ENCODE measurements around the gene NPAS3. TPM values are rescaled to one million over a fixed set of nuclear protein-coding genes. Genes with fewer than 3 reads are reported as not detected.

Gene NPAS3
- total RNA-seq, 2 experiments from 2014 or later: not detected

DNA sequence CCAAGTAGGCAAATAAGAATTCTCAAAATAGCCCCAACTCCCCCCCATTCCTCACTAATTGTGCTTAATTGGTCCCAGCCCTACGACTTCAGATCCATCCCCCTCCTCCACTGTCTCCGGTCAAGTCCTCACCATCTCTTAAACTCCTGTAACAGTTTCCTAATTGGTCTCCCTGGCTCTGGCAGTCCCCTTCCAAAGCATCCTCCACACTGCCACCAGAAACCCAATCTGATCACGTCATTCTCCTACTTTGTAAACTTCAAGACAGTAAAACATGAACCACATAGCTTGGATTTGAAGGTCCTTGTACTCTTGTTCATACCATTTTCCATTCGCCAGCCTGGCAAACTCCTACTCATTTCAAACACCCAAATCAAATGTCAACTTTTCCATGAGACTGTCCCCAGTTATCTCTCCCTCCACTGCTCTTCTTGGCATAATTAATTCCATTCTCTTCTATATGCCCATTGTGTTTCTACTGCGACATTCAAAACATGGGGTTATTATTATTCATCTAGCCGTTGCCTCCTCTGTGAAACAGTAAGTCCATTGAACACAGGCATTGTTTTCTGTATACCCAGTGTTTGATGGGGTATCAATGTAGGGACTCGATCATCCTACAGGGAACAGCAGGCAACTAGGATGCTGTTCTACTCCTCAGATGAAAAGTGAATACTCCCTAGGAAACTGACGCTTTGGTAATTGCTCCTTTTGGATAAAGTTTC, 907.6 kb downstream of the NPAS3 start:
- Histone ChIP-seq H3K4me1 (ENCODE audit: insufficient read depth, low read length, poor library complexity, severe bottlenecking) (no peaks in the 10 kb centered on the region), H2AFZ (ENCODE audit: low read length) (no peak overlapping the region), H3K27ac (ENCODE audit: low read depth, low read length, poor library complexity, severe bottlenecking) (no peak overlapping the region), H3K79me2 (ENCODE audit: insufficient read depth, low read depth, low read length) (no peaks in the 10 kb centered on the region), H3K9me2 (ENCODE audit: insufficient read depth, low read length) (no peaks in the 10 kb centered on the region), H3K9me3 (ENCODE audit: low read length) (no peaks in the 10 kb centered on the region), H3K4me3 (ENCODE audit: low read depth, low read length, poor library complexity, severe bottlenecking) (no peak overlapping the region), H3K4me2 (ENCODE audit: low read length) (no peak overlapping the region), H3K36me3 (ENCODE audit: insufficient read depth, low read length) (no peaks in the 10 kb centered on the region), H4K20me1 (ENCODE audit: insufficient read depth, low read length) (no peaks in the 10 kb centered on the region)
- intact Hi-C loops (cut with micrococcal nuclease; ENCODE audit: unreplicated experiment): loop anchor here (10.0 kb wide), 2 partner anchors 379 to 459 kb away; no protein-coding TSS in a partner anchor
- no peak for TF ChIP-seq EZH2phosphoT487 (IDR thresholded peaks at IDR 0.05; ENCODE audit: borderline replicate concordance, low read depth, low read length)
- TF ChIP-seq, protein P1, sequence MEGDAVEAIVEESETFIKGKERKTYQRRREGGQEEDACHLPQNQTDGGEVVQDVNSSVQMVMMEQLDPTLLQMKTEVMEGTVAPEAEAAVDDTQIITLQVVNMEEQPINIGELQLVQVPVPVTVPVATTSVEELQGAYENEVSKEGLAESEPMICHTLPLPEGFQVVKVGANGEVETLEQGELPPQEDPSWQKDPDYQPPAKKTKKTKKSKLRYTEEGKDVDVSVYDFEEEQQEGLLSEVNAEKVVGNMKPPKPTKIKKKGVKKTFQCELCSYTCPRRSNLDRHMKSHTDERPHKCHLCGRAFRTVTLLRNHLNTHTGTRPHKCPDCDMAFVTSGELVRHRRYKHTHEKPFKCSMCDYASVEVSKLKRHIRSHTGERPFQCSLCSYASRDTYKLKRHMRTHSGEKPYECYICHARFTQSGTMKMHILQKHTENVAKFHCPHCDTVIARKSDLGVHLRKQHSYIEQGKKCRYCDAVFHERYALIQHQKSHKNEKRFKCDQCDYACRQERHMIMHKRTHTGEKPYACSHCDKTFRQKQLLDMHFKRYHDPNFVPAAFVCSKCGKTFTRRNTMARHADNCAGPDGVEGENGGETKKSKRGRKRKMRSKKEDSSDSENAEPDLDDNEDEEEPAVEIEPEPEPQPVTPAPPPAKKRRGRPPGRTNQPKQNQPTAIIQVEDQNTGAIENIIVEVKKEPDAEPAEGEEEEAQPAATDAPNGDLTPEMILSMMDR (conservative IDR thresholded peaks at IDR 0.05; ENCODE audit: low read length): no peak
- ChIA-PET CTCF (ENCODE audit: unreplicated experiment) (no interaction called here), POLR2A (no interaction called here)
- no TSS peak for BruUV-seq (replicated peaks)
- DNase-seq (ENCODE audit: low spot score): no peak

DNA sequence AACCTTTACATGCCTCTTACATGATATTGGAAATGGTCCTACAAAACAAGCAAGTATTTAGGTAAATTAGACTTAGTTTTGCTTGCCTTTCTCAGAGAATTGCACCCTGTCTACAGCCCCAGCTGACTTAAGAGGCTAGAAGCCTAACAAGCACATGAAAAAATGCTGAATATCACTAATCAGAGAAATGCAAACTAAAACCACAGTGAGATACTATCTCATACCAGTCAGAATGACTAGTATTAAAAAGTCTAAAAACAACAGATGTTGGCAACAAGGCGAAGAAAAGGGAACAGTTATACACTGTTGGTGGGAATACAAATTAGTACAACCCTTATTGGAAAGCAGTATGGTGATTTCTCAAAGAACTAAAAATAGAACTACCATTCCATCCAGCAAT, 908.4 kb downstream of the NPAS3 start:
- H3K27ac ChIP-seq (ENCODE audit: low read depth, low read length, poor library complexity, severe bottlenecking): no peak overlapping the region
- H3K4me1 ChIP-seq (ENCODE audit: insufficient read depth, low read length, poor library complexity, severe bottlenecking): no peaks in the 10 kb centered on the region
- no peak overlapping the region for H3K4me3 ChIP-seq (ENCODE audit: low read depth, low read length, poor library complexity, severe bottlenecking)
- BruUV-seq (replicated peaks): no TSS peak
- H3K36me3 ChIP-seq (ENCODE audit: insufficient read depth, low read length): no peaks in the 10 kb centered on the region
- DNase-seq (ENCODE audit: low spot score): no peak
- intact Hi-C loops (cut with micrococcal nuclease; ENCODE audit: unreplicated experiment): loop anchor here (10.0 kb wide), 2 partner anchors 378 to 458 kb away; no protein-coding TSS in a partner anchor
- ChIA-PET CTCF (ENCODE audit: unreplicated experiment) (no interaction called here), POLR2A (no interaction called here)
- H3K79me2 ChIP-seq (ENCODE audit: insufficient read depth, low read depth, low read length): no peaks in the 10 kb centered on the region
- H3K9me2 ChIP-seq (ENCODE audit: insufficient read depth, low read length): no peaks in the 10 kb centered on the region
- no peak overlapping the region for H2AFZ ChIP-seq (ENCODE audit: low read length)
- no peaks in the 10 kb centered on the region for H3K9me3 ChIP-seq (ENCODE audit: low read length)
- H3K4me2 ChIP-seq (ENCODE audit: low read length): no peak overlapping the region
- no peak for TF ChIP-seq EZH2phosphoT487 (IDR thresholded peaks at IDR 0.05; ENCODE audit: borderline replicate concordance, low read depth, low read length)
- TF ChIP-seq, protein P1 (conservative IDR thresholded peaks at IDR 0.05; ENCODE audit: low read length): no peak
- no peaks in the 10 kb centered on the region for H4K20me1 ChIP-seq (ENCODE audit: insufficient read depth, low read length)

DNA sequence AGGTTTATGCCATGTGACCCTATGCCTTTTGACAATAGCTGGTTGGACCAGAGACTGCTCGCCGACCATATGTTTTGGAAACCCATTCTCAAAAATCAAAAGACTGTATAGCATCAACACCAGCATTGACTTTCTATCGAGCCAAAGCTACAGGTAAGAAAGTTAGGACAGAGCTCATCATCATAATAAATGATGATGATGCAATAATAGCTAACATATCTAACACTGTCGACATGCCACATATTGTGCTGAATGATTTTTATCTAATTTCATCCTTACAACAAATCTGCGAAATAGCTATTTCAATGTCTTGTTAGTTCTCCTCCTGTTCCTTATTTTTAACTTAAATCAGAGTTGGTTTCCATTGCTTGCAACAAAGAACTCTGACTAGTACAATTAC, 909.3 kb downstream of the NPAS3 start:
- Histone ChIP-seq H2AFZ (ENCODE audit: low read length) (no peak overlapping the region), H3K4me3 (ENCODE audit: low read depth, low read length, poor library complexity, severe bottlenecking) (no peak overlapping the region), H3K4me1 (ENCODE audit: insufficient read depth, low read length, poor library complexity, severe bottlenecking) (no peaks in the 10 kb centered on the region), H3K4me2 (ENCODE audit: low read length) (no peak overlapping the region), H3K9me3 (ENCODE audit: low read length) (no peaks in the 10 kb centered on the region), H3K36me3 (ENCODE audit: insufficient read depth, low read length) (no peaks in the 10 kb centered on the region), H3K27ac (ENCODE audit: low read depth, low read length, poor library complexity, severe bottlenecking) (no peak overlapping the region), H3K79me2 (ENCODE audit: insufficient read depth, low read depth, low read length) (no peaks in the 10 kb centered on the region), H4K20me1 (ENCODE audit: insufficient read depth, low read length) (no peaks in the 10 kb centered on the region), H3K9me2 (ENCODE audit: insufficient read depth, low read length) (no peaks in the 10 kb centered on the region)
- no peak for DNase-seq (ENCODE audit: low spot score)
- no TSS peak for BruUV-seq (replicated peaks)
- ChIA-PET CTCF (ENCODE audit: unreplicated experiment) (no interaction called here), POLR2A (interaction anchor here (0.9 kb wide), 1 partner anchor 28 kb away, joined by 3 read pairs; no protein-coding TSS in a partner anchor)
- intact Hi-C loops (cut with micrococcal nuclease; ENCODE audit: unreplicated experiment): loop anchor here (10.0 kb wide), 2 partner anchors 377 to 457 kb away; no protein-coding TSS in a partner anchor
- TF ChIP-seq, protein P1 (conservative IDR thresholded peaks at IDR 0.05; ENCODE audit: low read length): no peak
- no peak for TF ChIP-seq EZH2phosphoT487 (IDR thresholded peaks at IDR 0.05; ENCODE audit: borderline replicate concordance, low read depth, low read length)
